ENCODE measurements around the gene B3GNT5. TPM values are rescaled to one million over a fixed set of nuclear protein-coding genes. Genes with fewer than 3 reads are reported as not detected.

Gene B3GNT5
- total and polyA plus RNA-seq, 10 of the 15 experiments (the other 5 are each of a cell fraction or from before 2014, with no cell fraction given): 0.24 to 1.1 (median 0.48) TPM

GRCh38 chr3:183285318-183285717, 32.3 kb downstream of the B3GNT5 start:
- no peaks in the 10 kb centered on the region for H4K20me1 ChIP-seq (ENCODE audit: control insufficient read depth, insufficient read depth)
- H3K9me3 ChIP-seq (replicated peaks; ENCODE audit: control insufficient read depth, insufficient read depth, low read length): no peaks in the 10 kb centered on the region
- ATAC-seq (peak; percentile 32), DNase-seq (ENCODE audit: low read depth, low spot score) (no peak), FAIRE-seq (no peak)
- ChIA-PET SMC1A (ENCODE audit: uncharacterized antibody, unreplicated experiment) (interaction anchor here (0.6 to 3.2 kb wide), 29 partner anchors 9 to 192 kb away, joined by 3 to 23 read pairs (median 4); partner anchors contain the start of gene B3GNT5), CTCF (interaction anchor here (0.6 to 2.7 kb wide), 11 partner anchors 10 to 162 kb away, joined by 3 to 18 read pairs (median 5); no protein-coding TSS in a partner anchor), POLR2A (interaction anchor here (0.7 to 2.2 kb wide), 6 partner anchors 9 to 126 kb away, joined by 3 to 10 read pairs (median 4); no protein-coding TSS in a partner anchor), RAD21 (ENCODE audit: unreplicated experiment) (interaction anchor here (0.5 to 3.3 kb wide), 19 partner anchors 9 to 569 kb away, joined by 3 to 20 read pairs (median 4); partner anchors contain the start of genes B3GNT5 and LAMP3)
- H3K4me1 ChIP-seq (ENCODE audit: control insufficient read depth, insufficient read depth, low read length): peaks cover 5% of the 10 kb centered on the region
- peak overlapping the region; percentile 57; the same call in 1 of the 2 replicates for H3K4me2 ChIP-seq (ENCODE audit: control insufficient read depth, insufficient read depth)
- H3K79me2 ChIP-seq (ENCODE audit: control insufficient read depth, insufficient read depth, low read length): no peaks in the 10 kb centered on the region
- TF ChIP-seq SUPT20H (IDR thresholded peaks at IDR 0.05; ENCODE audit: borderline replicate concordance, control insufficient read depth, low read depth, low read length): no peak
- no peak for TF ChIP-seq EP300 (IDR thresholded peaks at IDR 0.05; ENCODE audit: borderline replicate concordance in 1 of 2, control insufficient read depth in 1 of 2, low read depth in 2 of 2, low read length in 2 of 2)
- TF ChIP-seq STAT1 (conservative IDR thresholded peaks at IDR 0.05): no peak
- no peak for TF ChIP-seq JUND (IDR thresholded peaks at IDR 0.05; ENCODE audit: low read depth, low read length)
- no peak for TF ChIP-seq NBN (IDR thresholded peaks at IDR 0.05)
- TF ChIP-seq USF1 (IDR thresholded peaks at IDR 0.05; ENCODE audit: borderline replicate concordance, extremely low read length, insufficient read depth, low read depth, low read length): no peak
- TF ChIP-seq, protein P1, sequence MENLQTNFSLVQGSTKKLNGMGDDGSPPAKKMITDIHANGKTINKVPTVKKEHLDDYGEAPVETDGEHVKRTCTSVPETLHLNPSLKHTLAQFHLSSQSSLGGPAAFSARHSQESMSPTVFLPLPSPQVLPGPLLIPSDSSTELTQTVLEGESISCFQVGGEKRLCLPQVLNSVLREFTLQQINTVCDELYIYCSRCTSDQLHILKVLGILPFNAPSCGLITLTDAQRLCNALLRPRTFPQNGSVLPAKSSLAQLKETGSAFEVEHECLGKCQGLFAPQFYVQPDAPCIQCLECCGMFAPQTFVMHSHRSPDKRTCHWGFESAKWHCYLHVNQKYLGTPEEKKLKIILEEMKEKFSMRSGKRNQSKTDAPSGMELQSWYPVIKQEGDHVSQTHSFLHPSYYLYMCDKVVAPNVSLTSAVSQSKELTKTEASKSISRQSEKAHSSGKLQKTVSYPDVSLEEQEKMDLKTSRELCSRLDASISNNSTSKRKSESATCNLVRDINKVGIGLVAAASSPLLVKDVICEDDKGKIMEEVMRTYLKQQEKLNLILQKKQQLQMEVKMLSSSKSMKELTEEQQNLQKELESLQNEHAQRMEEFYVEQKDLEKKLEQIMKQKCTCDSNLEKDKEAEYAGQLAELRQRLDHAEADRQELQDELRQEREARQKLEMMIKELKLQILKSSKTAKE (IDR thresholded peaks at IDR 0.05; ENCODE audit: low read depth, poor library complexity, severe bottlenecking): no peak
- in situ Hi-C loops (cut with MboI): no loop called here
- peak overlapping the region; percentile 63 for H2AFZ ChIP-seq (ENCODE audit: control insufficient read depth, low read depth, low read length)
- TSS peak; percentile 95 for BruUV-seq (replicated peaks)
- intact Hi-C loops (cut with micrococcal nuclease; ENCODE audit: unreplicated experiment): loop anchor here (5.0 kb wide), 1 partner anchor 92 kb away; no protein-coding TSS in a partner anchor
- WGBS (ENCODE audit: insufficient coverage, insufficient replicate concordance, low lambda C conversion rate, missing lambda C conversion rate): 35% methylated on average over 1 of the region's 1 CpG
- H3K36me3 ChIP-seq (ENCODE audit: control insufficient read depth in 2 of 2, insufficient read depth in 2 of 2, low read length in 1 of 2): no peaks in the 10 kb centered on the region
- 0 out of 2 replicates have a peak overlapping the region, but pooled peaks have one; percentile 2 for H3K9ac ChIP-seq (ENCODE audit: control insufficient read depth, insufficient read depth, low read length)
- H3K27ac ChIP-seq (ENCODE audit: control insufficient read depth, insufficient read depth): peak overlapping the region; percentile 2; the same call in 1 of the 2 replicates
- H3K4me3 ChIP-seq: no peak overlapping the region
- no peaks in the 10 kb centered on the region for H3K27me3 ChIP-seq (replicated peaks in 1 of 2; ENCODE audit: control insufficient read depth in 2 of 2, insufficient read depth in 2 of 2, low read length in 1 of 2)
